HepG2 (cell line): ENCODE results near the gene POLH. TPM values are rescaled to one million over a fixed set of nuclear protein-coding genes. Genes with fewer than 3 reads are reported as not detected.

Experiments
- ATM ChIP-seq: fragments of 450-650 bp; IDR thresholded peaks from 2 replicates; pipeline ENCODE4 v1.7.1; 2017; ENCODE audit warnings: mild to moderate bottlenecking, borderline replicate concordance
- RCOR2 ChIP-seq: IDR thresholded peaks from 2 replicates; pipeline ENCODE4 v1.6.1; 2016; ENCODE audit warnings: missing biosample characterization, missing genetic modification reagents
- REPIN1 ChIP-seq: sonication (generic); formaldehyde crosslinking; IDR thresholded peaks from 2 replicates; pipeline ENCODE4 v1.8.0; 2022; ENCODE audit warnings: missing genetic modification reagents, low read depth, mild to moderate bottlenecking, borderline replicate concordance
- RNF2 ChIP-seq: fragments of 450-650 bp; conservative IDR thresholded peaks from 2 replicates; pipeline ENCODE4 v1.6.1; 2016; ENCODE audit warnings: low read depth
- SRSF1 ChIP-seq: fragments of 200-400 bp; formaldehyde crosslinking; optimal IDR thresholded peaks from 2 replicates; pipeline ENCODE3; 2017; ENCODE audit warnings: mild to moderate bottlenecking, low read depth, low read length, moderate library complexity
- TAF15 ChIP-seq: fragments of 200-400 bp; formaldehyde crosslinking; IDR thresholded peaks from one replicate; pipeline ENCODE4 v1.6.1; 2018; ENCODE audit warnings: mild to moderate bottlenecking, low read depth, low read length; ENCODE audit not compliant: poor library complexity, severe bottlenecking
- ZFP36 ChIP-seq: fragments of 150-350 bp; IDR thresholded peaks from 2 replicates; pipeline ENCODE4 v1.6.1; 2018; ENCODE audit warnings: borderline replicate concordance, low read length, low read depth; ENCODE audit not compliant: partially characterized antibody
- ZFP37 ChIP-seq: sonication (generic); formaldehyde crosslinking; IDR thresholded peaks from 2 replicates; pipeline ENCODE4 v1.4.0; 2020; ENCODE audit warnings: missing genetic modification reagents, borderline replicate concordance
- ZFY ChIP-seq: sonication (generic); formaldehyde crosslinking; IDR thresholded peaks from 2 replicates; pipeline ENCODE4 v1.4.0; 2020; ENCODE audit warnings: missing genetic modification reagents
- ZNF121 ChIP-seq: sonication (generic); formaldehyde crosslinking; IDR thresholded peaks from 2 replicates; pipeline ENCODE4 v1.5.0; 2020; ENCODE audit warnings: mild to moderate bottlenecking, missing genetic modification reagents
- ZNF713 ChIP-seq: sonication (generic); formaldehyde crosslinking; IDR thresholded peaks from 2 replicates; pipeline ENCODE4 v1.4.0; 2020; ENCODE audit warnings: mild to moderate bottlenecking, missing genetic modification reagents
- ZNF746 ChIP-seq: sonication (generic); formaldehyde crosslinking; IDR thresholded peaks from 2 replicates; pipeline ENCODE4 v1.8.0; 2022; ENCODE audit warnings: mild to moderate bottlenecking, missing genetic modification reagents
- ZSCAN20 ChIP-seq: sonication (generic); formaldehyde crosslinking; IDR thresholded peaks from 2 replicates; pipeline ENCODE4 v1.4.0; 2020; ENCODE audit warnings: missing genetic modification reagents, mild to moderate bottlenecking, borderline replicate concordance
- polyA plus RNA-seq, 8 experiments: library from polyadenylated mRNA; depleted of rRNA in 3 of 8; stranded (reverse) in 7 of 8; unstranded in 1 of 8; fragments of >200 nt; fragmentation: Illumina TruSeq in 4 of 8; extraction: Trizol in 4 of 8; gene quantifications; 2 replicates each; pipeline versions ENCODE4 v1.2.1 to v1.2.3, GENCODE V29; 2011 to 2016; ENCODE audit warnings: low read depth in 4 of 8, missing spikeins in 1 of 8, mixed read lengths in 1 of 8; ENCODE audit not compliant: insufficient read depth in 1 of 8
- total RNA-seq, 5 experiments: library from RNA; depleted of rRNA; stranded (reverse); fragments of >200 nt; fragmentation: Illumina TruSeq; extraction: Trizol; gene quantifications; 2 replicates each; pipeline ENCODE4 v1.2.3, GENCODE V29; 2016; ENCODE audit warnings: low read depth in 1 of 5
- TF ChIP-seq, protein P1 (sequence below): sonication (generic); formaldehyde crosslinking; IDR thresholded peaks from 2 replicates; pipeline ENCODE4 v1.5.1; 2020; ENCODE audit warnings: missing genetic modification reagents, mild to moderate bottlenecking, borderline replicate concordance
- TF ChIP-seq, protein P2 (sequence below): sonication (generic); formaldehyde crosslinking; IDR thresholded peaks from 2 replicates; pipeline ENCODE4 v1.8.0; 2022; ENCODE audit warnings: mild to moderate bottlenecking, missing genetic modification reagents, moderate library complexity
- TF ChIP-seq, protein P3 (sequence below): fragments of 450-650 bp; IDR thresholded peaks from 2 replicates; pipeline ENCODE4 v1.6.1; 2017
- TF ChIP-seq, protein P4 (sequence below): sonication (generic); formaldehyde crosslinking; IDR thresholded peaks from 2 replicates; pipeline ENCODE4 v1.5.0; 2020; ENCODE audit warnings: missing genetic modification reagents, mild to moderate bottlenecking, borderline replicate concordance
- TF ChIP-seq, protein P5 (sequence below): sonication (generic); formaldehyde crosslinking; IDR thresholded peaks from 2 replicates; pipeline ENCODE4 v1.9.0; 2021; ENCODE audit warnings: missing genetic modification reagents, mild to moderate bottlenecking, borderline replicate concordance
- TF ChIP-seq, protein P6 (sequence below), 2 experiments: IDR thresholded peaks; 2 replicates each; pipeline ENCODE4 v1.6.1; 2011 to 2012; ENCODE audit warnings: low read length in 2 of 2, borderline replicate concordance in 1 of 2, low read depth in 1 of 2, mild to moderate bottlenecking in 1 of 2, moderate library complexity in 1 of 2

POLH gene
- total and polyA plus RNA-seq, 2 of the 13 experiments (the other 11 are each of a cell fraction or from before 2014, with no cell fraction given) = 11.6 to 25.0 TPM

DNA sequence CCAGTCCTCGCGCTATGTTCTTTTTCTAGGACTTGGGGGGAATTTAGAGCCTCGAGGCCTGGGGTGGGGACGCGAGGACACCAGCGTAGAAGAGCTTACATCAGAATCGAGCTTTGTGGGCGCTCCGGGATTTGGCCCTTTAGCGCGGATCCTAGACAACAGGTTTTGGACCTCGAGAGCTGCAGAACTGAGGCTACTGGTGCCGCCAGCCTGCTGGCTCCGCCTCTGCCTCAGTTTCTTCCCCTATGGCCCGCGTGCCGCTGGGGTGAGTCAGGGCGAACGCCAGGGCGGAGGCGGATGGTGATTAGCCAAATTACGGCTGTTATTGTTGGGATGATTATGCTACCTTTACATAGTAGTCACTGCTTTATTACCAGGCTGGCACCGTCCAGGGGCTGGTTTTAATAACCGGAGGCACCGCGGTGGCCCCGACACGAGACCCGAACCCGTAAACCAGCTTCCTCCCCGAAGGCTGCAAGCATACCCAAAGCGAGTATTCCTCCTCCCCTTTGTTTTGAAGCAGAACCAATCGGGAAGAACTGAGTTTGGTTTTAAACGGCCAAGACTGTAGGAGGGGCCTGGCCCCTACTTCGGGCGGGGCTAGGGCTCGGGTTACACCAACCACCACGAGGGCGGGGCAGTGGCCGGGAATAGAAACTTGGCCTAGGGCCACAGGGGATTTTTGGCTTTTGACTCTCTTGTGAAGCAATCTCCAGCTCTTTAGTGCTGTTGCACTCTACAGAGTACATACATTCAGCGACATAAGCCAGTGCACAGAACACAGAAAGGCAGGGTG lies 53.7 kb downstream of the POLH start (continued):
- TF ChIP-seq ZFP36 = no peak
- TF ChIP-seq, protein P1, sequence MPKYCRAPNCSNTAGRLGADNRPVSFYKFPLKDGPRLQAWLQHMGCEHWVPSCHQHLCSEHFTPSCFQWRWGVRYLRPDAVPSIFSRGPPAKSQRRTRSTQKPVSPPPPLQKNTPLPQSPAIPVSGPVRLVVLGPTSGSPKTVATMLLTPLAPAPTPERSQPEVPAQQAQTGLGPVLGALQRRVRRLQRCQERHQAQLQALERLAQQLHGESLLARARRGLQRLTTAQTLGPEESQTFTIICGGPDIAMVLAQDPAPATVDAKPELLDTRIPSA = no peak
- TF ChIP-seq TAF15 = no peak
- TF ChIP-seq ZNF713 (CRISPR knock-in tag) = no peak
- TF ChIP-seq, protein P2, sequence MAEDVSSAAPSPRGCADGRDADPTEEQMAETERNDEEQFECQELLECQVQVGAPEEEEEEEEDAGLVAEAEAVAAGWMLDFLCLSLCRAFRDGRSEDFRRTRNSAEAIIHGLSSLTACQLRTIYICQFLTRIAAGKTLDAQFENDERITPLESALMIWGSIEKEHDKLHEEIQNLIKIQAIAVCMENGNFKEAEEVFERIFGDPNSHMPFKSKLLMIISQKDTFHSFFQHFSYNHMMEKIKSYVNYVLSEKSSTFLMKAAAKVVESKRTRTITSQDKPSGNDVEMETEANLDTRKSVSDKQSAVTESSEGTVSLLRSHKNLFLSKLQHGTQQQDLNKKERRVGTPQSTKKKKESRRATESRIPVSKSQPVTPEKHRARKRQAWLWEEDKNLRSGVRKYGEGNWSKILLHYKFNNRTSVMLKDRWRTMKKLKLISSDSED (CRISPR knock-in tag) = no peak
- no peak for TF ChIP-seq ATM
- TF ChIP-seq, protein P3, sequence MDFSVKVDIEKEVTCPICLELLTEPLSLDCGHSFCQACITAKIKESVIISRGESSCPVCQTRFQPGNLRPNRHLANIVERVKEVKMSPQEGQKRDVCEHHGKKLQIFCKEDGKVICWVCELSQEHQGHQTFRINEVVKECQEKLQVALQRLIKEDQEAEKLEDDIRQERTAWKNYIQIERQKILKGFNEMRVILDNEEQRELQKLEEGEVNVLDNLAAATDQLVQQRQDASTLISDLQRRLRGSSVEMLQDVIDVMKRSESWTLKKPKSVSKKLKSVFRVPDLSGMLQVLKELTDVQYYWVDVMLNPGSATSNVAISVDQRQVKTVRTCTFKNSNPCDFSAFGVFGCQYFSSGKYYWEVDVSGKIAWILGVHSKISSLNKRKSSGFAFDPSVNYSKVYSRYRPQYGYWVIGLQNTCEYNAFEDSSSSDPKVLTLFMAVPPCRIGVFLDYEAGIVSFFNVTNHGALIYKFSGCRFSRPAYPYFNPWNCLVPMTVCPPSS = no peak
- TF ChIP-seq SRSF1 = no peak
- 0 out of 2 replicates have a peak, but pooled peaks have one; percentile 56 for TF ChIP-seq ZFP37
- TF ChIP-seq ZNF746 (CRISPR knock-in tag) = no peak; the same call in 1 of the 2 replicates
- peak; percentile 48 for TF ChIP-seq REPIN1 (CRISPR knock-in tag)
- TF ChIP-seq, protein P4, sequence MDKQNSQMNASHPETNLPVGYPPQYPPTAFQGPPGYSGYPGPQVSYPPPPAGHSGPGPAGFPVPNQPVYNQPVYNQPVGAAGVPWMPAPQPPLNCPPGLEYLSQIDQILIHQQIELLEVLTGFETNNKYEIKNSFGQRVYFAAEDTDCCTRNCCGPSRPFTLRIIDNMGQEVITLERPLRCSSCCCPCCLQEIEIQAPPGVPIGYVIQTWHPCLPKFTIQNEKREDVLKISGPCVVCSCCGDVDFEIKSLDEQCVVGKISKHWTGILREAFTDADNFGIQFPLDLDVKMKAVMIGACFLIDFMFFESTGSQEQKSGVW = no peak; the same call in 1 of the 2 replicates
- TF ChIP-seq ZFY (CRISPR knock-in tag) = peak; percentile 35
- TF ChIP-seq, protein P5, sequence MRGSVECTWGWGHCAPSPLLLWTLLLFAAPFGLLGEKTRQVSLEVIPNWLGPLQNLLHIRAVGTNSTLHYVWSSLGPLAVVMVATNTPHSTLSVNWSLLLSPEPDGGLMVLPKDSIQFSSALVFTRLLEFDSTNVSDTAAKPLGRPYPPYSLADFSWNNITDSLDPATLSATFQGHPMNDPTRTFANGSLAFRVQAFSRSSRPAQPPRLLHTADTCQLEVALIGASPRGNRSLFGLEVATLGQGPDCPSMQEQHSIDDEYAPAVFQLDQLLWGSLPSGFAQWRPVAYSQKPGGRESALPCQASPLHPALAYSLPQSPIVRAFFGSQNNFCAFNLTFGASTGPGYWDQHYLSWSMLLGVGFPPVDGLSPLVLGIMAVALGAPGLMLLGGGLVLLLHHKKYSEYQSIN (CRISPR knock-in tag) = no peak
- TF ChIP-seq RCOR2 (CRISPR knock-in tag) = peak; percentile 23; the same call in 1 of the 2 replicates
- no peak; the same call in 1 of the 2 replicates for TF ChIP-seq RNF2
- TF ChIP-seq ZSCAN20 (CRISPR knock-in tag) = 0 out of 2 replicates have a peak, but pooled peaks have one; percentile 40
- TF ChIP-seq ZNF121 (CRISPR knock-in tag) = no peak
- TF ChIP-seq, protein P6, sequence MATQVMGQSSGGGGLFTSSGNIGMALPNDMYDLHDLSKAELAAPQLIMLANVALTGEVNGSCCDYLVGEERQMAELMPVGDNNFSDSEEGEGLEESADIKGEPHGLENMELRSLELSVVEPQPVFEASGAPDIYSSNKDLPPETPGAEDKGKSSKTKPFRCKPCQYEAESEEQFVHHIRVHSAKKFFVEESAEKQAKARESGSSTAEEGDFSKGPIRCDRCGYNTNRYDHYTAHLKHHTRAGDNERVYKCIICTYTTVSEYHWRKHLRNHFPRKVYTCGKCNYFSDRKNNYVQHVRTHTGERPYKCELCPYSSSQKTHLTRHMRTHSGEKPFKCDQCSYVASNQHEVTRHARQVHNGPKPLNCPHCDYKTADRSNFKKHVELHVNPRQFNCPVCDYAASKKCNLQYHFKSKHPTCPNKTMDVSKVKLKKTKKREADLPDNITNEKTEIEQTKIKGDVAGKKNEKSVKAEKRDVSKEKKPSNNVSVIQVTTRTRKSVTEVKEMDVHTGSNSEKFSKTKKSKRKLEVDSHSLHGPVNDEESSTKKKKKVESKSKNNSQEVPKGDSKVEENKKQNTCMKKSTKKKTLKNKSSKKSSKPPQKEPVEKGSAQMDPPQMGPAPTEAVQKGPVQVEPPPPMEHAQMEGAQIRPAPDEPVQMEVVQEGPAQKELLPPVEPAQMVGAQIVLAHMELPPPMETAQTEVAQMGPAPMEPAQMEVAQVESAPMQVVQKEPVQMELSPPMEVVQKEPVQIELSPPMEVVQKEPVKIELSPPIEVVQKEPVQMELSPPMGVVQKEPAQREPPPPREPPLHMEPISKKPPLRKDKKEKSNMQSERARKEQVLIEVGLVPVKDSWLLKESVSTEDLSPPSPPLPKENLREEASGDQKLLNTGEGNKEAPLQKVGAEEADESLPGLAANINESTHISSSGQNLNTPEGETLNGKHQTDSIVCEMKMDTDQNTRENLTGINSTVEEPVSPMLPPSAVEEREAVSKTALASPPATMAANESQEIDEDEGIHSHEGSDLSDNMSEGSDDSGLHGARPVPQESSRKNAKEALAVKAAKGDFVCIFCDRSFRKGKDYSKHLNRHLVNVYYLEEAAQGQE (IDR thresholded peaks at IDR 0.05; ENCODE audit: borderline replicate concordance in 1 of 2, low read depth in 1 of 2, low read length in 2 of 2) = no peak
